Body of pancreas (tissue), 4 donors: ENCODE results near the gene C1QTNF4. TPM values are rescaled to one million over a fixed set of nuclear protein-coding genes. Genes with fewer than 3 reads are reported as not detected.

ENCODE experiments used
- ATAC-seq: fragments of 150-250 bp; one replicate; pipeline ENCODE4 v1.9.1; 2016
- DNase-seq, 4 donors: peaks; one replicate each; pipeline ENCODE4 v3.0.0-alpha.2; 2019
- H3K27ac ChIP-seq, 4 donors: fragments of 200-600 bp; sonication (generic); 1 replicate in 3 of 4; 2 replicates in 1 of 4; pipeline versions ENCODE4 v1.5.1 to v1.6.1; 2016 to 2019; ENCODE audit warnings: mild to moderate bottlenecking in 1 of 4, mixed read lengths in 1 of 4, moderate library complexity in 1 of 4
- H3K27me3 ChIP-seq, 2 donors: fragments of 200-600 bp; sonication (generic); one replicate each; pipeline ENCODE4 v1.6.0; 2016; ENCODE audit warnings: mild to moderate bottlenecking in 1 of 2
- H3K36me3 ChIP-seq, 2 donors: fragments of 200-600 bp; sonication (generic); replicated peaks in 1 of 2; 2 replicates each; pipeline ENCODE4 v1.5.1; 2016; ENCODE audit warnings: low read depth in 2 of 2; ENCODE audit not compliant: insufficient read depth in 1 of 2
- H3K4me1 ChIP-seq: fragments of 200-600 bp; sonication (generic); one replicate; pipeline ENCODE4 v1.6.0; 2016
- H3K4me3 ChIP-seq, 2 donors: fragments of 200-600 bp; sonication (generic); 1 replicate in 1 of 2; 2 replicates in 1 of 2; pipeline ENCODE4 v1.5.1; 2016 to 2019
- H3K9me3 ChIP-seq, 3 donors: fragments of 200-600 bp; sonication (generic); 1 replicate in 2 of 3; 2 replicates in 1 of 3; pipeline ENCODE4 v1.5.1; 2016
- POLR2A ChIP-seq, 3 donors: fragments of 450-650 bp; IDR thresholded peaks; one replicate each; pipeline ENCODE4 v1.6.1; 2016; ENCODE audit warnings: antibody characterized with exemption in 3 of 3, mild to moderate bottlenecking in 2 of 3
- WGBS, 2 donors: methylation state at CpG; one replicate each; pipeline ENCODE4 v1.1.5; 2017; 5-methylcytosine and 5-hydroxymethylcytosine counted together
- intact Hi-C: fragments of 100-400 bp; cut with DNase I; formaldehyde crosslinking; loops from one replicate; pipeline ENCODE4 v1.15.1; 2023
- total RNA-seq, 2 donors: library from RNA; depleted of rRNA; stranded (reverse); fragments of >200 nt; gene quantifications; one replicate each; pipeline ENCODE4 v1.1.0, GENCODE V29; 2016
- TF ChIP-seq, protein P1 (sequence below), 7 experiments: fragments of 450-650 bp in 4 of 7; fragments of 200-600 bp in 3 of 7; sonication (generic) in 3 of 7; IDR thresholded peaks; one replicate each; pipeline ENCODE4 v1.5.1; 2016 to 2019; ENCODE audit warnings: antibody characterized with exemption in 7 of 7

The C1QTNF4 gene
- total RNA-seq, 2 donors from 2014 or later = 0.33 to 1.8 TPM

- intact Hi-C loops = no loop called here
- peaks cover 0 to 29% of the 10 kb centered on the region in 2 donors for H3K27me3 ChIP-seq
- H3K27ac ChIP-seq = no peak overlapping the region
- 47 to 92% methylated on average over 12 to 80 of the region's 122 CpGs for WGBS, 2 donors
- DNase-seq = no peak
- no peak overlapping the region for H3K4me3 ChIP-seq
- TF ChIP-seq, protein P1, sequence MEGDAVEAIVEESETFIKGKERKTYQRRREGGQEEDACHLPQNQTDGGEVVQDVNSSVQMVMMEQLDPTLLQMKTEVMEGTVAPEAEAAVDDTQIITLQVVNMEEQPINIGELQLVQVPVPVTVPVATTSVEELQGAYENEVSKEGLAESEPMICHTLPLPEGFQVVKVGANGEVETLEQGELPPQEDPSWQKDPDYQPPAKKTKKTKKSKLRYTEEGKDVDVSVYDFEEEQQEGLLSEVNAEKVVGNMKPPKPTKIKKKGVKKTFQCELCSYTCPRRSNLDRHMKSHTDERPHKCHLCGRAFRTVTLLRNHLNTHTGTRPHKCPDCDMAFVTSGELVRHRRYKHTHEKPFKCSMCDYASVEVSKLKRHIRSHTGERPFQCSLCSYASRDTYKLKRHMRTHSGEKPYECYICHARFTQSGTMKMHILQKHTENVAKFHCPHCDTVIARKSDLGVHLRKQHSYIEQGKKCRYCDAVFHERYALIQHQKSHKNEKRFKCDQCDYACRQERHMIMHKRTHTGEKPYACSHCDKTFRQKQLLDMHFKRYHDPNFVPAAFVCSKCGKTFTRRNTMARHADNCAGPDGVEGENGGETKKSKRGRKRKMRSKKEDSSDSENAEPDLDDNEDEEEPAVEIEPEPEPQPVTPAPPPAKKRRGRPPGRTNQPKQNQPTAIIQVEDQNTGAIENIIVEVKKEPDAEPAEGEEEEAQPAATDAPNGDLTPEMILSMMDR (IDR thresholded peaks at IDR 0.05) = no peak
- TF ChIP-seq POLR2A (IDR thresholded peaks at IDR 0.05) = no peak
- H3K4me1 ChIP-seq = peaks cover 13% of the 10 kb centered on the region
- H3K36me3 ChIP-seq = no peaks in the 10 kb centered on the region
- no peaks in the 10 kb centered on the region for H3K9me3 ChIP-seq
- ATAC-seq = no peak
Observed at GRCh38 chr11:47589977-47590861, 4.0 kb downstream of the C1QTNF4 start.

GRCh38 chr11:47589584-47589976 lies 4.6 kb downstream of the C1QTNF4 start:
- H3K4me3 ChIP-seq = no peak overlapping the region
- 51 to 73% methylated on average over 8 to 37 of the region's 51 CpGs for WGBS, 2 donors
- peaks cover 13% of the 10 kb centered on the region for H3K4me1 ChIP-seq
- ATAC-seq = no peak
- H3K9me3 ChIP-seq = no peaks in the 10 kb centered on the region
- H3K36me3 ChIP-seq = no peaks in the 10 kb centered on the region
- DNase-seq = no peak
- TF ChIP-seq, protein P1 (IDR thresholded peaks at IDR 0.05) = no peak
- no peak for TF ChIP-seq POLR2A (IDR thresholded peaks at IDR 0.05)
- no peak overlapping the region for H3K27ac ChIP-seq
- peaks cover 0 to 28% of the 10 kb centered on the region in 2 donors for H3K27me3 ChIP-seq
- intact Hi-C loops = no loop called here

- Histone ChIP-seq H3K9me3 (no peaks in the 10 kb centered on the region), H3K27ac (no peak overlapping the region), H3K4me1 (peaks cover 8% of the 10 kb centered on the region), H3K4me3 (no peak overlapping the region), H3K27me3 (peaks cover 0 to 23% of the 10 kb centered on the region in 2 donors), H3K36me3 (no peaks in the 10 kb centered on the region)
- no peak for ATAC-seq
- no peak for DNase-seq
- intact Hi-C loops = no loop called here
- no peak for TF ChIP-seq POLR2A (IDR thresholded peaks at IDR 0.05)
- TF ChIP-seq, protein P1 (IDR thresholded peaks at IDR 0.05) = no peak
- 90 to 93% methylated on average over 10 to 11 of the region's 11 CpGs for WGBS, 2 donors
Observed at GRCh38 chr11:47589118-47589517, 5.1 kb downstream of the C1QTNF4 start.

DNA sequence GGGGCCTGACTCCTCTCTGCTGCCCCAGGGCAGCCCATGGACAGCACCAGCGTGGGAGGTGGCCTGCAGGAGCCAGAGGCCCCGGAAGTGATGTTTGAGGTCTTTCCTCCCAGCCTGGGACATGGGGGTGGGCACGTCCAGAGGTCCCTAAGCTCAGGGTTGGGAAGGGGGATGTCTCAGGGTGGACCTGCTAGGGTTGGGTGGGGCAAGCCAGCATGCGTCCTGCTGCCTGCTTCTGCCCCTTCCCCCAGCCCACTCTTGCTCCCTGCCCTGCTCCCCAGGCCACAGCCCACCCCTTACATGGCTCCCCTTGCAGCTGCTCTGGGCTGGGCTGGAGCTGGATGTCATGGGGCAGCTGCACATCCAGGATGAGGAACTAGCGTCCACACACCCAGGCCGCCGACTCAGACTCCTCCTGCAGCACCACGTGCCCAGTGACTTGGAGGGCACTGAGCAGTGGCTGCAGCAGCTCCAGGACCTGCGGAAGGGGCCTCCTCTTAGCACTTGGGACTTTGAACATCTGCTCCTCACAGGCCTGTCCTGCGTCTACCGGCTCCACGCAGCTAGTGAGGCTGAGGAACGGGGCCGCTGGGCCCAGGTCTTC lies 6.4 kb downstream of the C1QTNF4 start:
- TF ChIP-seq, protein P1 (IDR thresholded peaks at IDR 0.05) = no peak
- TF ChIP-seq POLR2A (IDR thresholded peaks at IDR 0.05) = no peak
- Histone ChIP-seq H3K27me3 (peaks cover 0 to 11% of the 10 kb centered on the region in 2 donors), H3K27ac (no peak overlapping the region), H3K4me1 (no peaks in the 10 kb centered on the region), H3K4me3 (no peak overlapping the region), H3K36me3 (peaks cover 0 to 11% of the 10 kb centered on the region in 2 donors), H3K9me3 (no peaks in the 10 kb centered on the region)
- no peak for ATAC-seq
- WGBS, 2 donors = 60% methylated on average over 6 to 14 of the region's 14 CpGs
- intact Hi-C loops = no loop called here
- peak in 1 of 4 donors; percentile 64 for DNase-seq
